Neutrophil (primary cell): ENCODE measurements around the gene CLIC5.

ENCODE experiments used
- H3K27ac ChIP-seq: fragments of 200-600 bp; sonication (generic); 2 replicates; pipeline ENCODE4 v1.5.1; 2016; ENCODE audit warnings: mild to moderate bottlenecking, moderate library complexity
- H3K27me3 ChIP-seq: fragments of 200-600 bp; sonication (generic); 2 replicates; pipeline ENCODE4 v1.6.0; 2016; ENCODE audit warnings: mild to moderate bottlenecking
- H3K36me3 ChIP-seq: fragments of 200-600 bp; sonication (generic); 2 replicates; pipeline ENCODE4 v1.5.1; 2017
- H3K4me1 ChIP-seq, 2 experiments: fragments of 200-600 bp in 1 of 2; sonication (generic) in 1 of 2; 1 replicate in 1 of 2; 2 replicates in 1 of 2; pipeline versions ENCODE4 v1.5.1 to v1.6.1; 2013 to 2016; ENCODE audit warnings: low read depth in 1 of 2, low read length in 1 of 2, mild to moderate bottlenecking in 1 of 2, moderate library complexity in 1 of 2; ENCODE audit not compliant: control insufficient read depth in 1 of 2, insufficient read depth in 1 of 2
- H3K4me3 ChIP-seq, 2 experiments: fragments of 200-600 bp in 1 of 2; sonication (generic) in 1 of 2; 1 replicate in 1 of 2; 2 replicates in 1 of 2; pipeline ENCODE4 v1.5.1; 2013 to 2016; ENCODE audit warnings: low read depth in 1 of 2, low read length in 1 of 2, mild to moderate bottlenecking in 1 of 2, moderate library complexity in 1 of 2
- H3K9me3 ChIP-seq: fragments of 200-600 bp; sonication (generic); 2 replicates; pipeline ENCODE4 v1.5.1; 2016
- TF ChIP-seq, protein P1 (sequence below): fragments of 200-600 bp; sonication (generic); IDR thresholded peaks from 2 replicates; pipeline ENCODE4 v1.5.1; 2016; ENCODE audit warnings: antibody characterized with exemption

The CLIC5 gene

DNA sequence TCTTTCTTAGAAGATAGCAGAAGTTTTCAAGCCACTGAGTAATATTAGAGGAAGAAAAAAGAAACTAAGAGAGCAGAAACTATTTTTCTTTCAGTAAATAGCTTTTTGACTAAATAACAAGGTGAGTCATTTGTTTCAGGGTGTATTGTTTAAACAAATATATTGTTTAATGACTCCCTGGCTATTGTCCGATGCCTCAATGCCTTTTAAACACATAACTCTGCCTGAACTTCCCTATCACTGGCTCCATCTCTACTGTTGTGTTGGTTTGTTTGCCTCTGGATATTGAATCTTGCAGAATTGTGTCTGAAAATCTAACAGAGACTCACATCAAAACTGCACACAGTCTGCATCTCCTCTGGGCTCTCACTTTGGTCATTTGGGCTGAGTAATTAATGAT is 19.6 kb upstream of the CLIC5 start:
- H3K9me3 ChIP-seq, result no peaks in the 10 kb centered on the region
- H3K27ac ChIP-seq, result no peak overlapping the region
- H3K36me3 ChIP-seq, result no peaks in the 10 kb centered on the region
- H3K4me3 ChIP-seq, result no peak overlapping the region
- TF ChIP-seq, protein P1, sequence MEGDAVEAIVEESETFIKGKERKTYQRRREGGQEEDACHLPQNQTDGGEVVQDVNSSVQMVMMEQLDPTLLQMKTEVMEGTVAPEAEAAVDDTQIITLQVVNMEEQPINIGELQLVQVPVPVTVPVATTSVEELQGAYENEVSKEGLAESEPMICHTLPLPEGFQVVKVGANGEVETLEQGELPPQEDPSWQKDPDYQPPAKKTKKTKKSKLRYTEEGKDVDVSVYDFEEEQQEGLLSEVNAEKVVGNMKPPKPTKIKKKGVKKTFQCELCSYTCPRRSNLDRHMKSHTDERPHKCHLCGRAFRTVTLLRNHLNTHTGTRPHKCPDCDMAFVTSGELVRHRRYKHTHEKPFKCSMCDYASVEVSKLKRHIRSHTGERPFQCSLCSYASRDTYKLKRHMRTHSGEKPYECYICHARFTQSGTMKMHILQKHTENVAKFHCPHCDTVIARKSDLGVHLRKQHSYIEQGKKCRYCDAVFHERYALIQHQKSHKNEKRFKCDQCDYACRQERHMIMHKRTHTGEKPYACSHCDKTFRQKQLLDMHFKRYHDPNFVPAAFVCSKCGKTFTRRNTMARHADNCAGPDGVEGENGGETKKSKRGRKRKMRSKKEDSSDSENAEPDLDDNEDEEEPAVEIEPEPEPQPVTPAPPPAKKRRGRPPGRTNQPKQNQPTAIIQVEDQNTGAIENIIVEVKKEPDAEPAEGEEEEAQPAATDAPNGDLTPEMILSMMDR, result no peak
- H3K27me3 ChIP-seq, result no peaks in the 10 kb centered on the region
- no peaks in the 10 kb centered on the region for H3K4me1 ChIP-seq

- H3K9me3 ChIP-seq, result no peaks in the 10 kb centered on the region
- H3K27me3 ChIP-seq, result no peaks in the 10 kb centered on the region
- no peak overlapping the region for H3K27ac ChIP-seq
- H3K36me3 ChIP-seq, result no peaks in the 10 kb centered on the region
- no peaks in the 10 kb centered on the region for H3K4me1 ChIP-seq
- TF ChIP-seq, protein P1, result no peak
- no peak overlapping the region for H3K4me3 ChIP-seq
These were observed 16.7 kb upstream of the CLIC5 start for GRCh38 chr6:46032110-46032998.

DNA sequence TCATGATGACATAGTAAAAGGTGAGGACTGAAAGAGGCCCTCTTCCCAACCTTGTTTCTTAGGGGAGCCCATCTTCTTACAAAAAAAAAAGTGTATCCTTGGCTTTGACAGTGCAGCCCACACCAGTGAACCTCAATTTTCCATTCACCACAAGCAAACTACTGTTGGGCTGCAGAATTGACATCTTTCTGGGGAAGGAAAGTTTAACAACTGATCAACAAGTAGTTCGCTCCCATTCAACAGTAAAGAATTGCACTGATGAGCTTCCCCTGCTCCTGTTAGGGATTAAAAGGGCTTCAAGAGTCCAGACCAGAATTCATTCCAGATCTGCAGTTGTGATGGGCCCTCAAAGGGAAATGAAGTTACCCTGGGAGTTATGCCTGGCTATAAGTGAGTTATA is 13.9 kb upstream of the CLIC5 start:
- Histone ChIP-seq H3K36me3 (no peaks in the 10 kb centered on the region), H3K27ac (no peak overlapping the region), H3K27me3 (no peaks in the 10 kb centered on the region), H3K9me3 (no peaks in the 10 kb centered on the region), H3K4me1 (no peaks in the 10 kb centered on the region), H3K4me3 (no peak overlapping the region)
- TF ChIP-seq, protein P1, result no peak

GRCh38 chr6:46026307-46026706 is 10.6 kb upstream of the CLIC5 start:
- Histone ChIP-seq H3K4me1 (no peaks in the 10 kb centered on the region), H3K4me3 (no peak overlapping the region), H3K27me3 (no peaks in the 10 kb centered on the region), H3K36me3 (no peaks in the 10 kb centered on the region), H3K27ac (no peak overlapping the region), H3K9me3 (no peaks in the 10 kb centered on the region)
- TF ChIP-seq, protein P1, result no peak

GRCh38 chr6:46025573-46025972 is 9.9 kb upstream of the CLIC5 start:
- no peaks in the 10 kb centered on the region for H3K9me3 ChIP-seq
- H3K4me3 ChIP-seq, result no peak overlapping the region
- TF ChIP-seq, protein P1, result no peak
- H3K4me1 ChIP-seq, result no peaks in the 10 kb centered on the region
- H3K27ac ChIP-seq, result no peak overlapping the region
- no peaks in the 10 kb centered on the region for H3K27me3 ChIP-seq
- H3K36me3 ChIP-seq, result no peaks in the 10 kb centered on the region
